Panc1 (cell line): Measurements from ENCODE around the gene TNRC6C. TPM values are rescaled to one million over a fixed set of nuclear protein-coding genes. Genes with fewer than 3 reads are reported as not detected.

Source experiments
- ATAC-seq: fragments of 200-7000 bp; cut with Tn5 transposase; 2 replicates; pipeline ENCODE4 v1.9.1; 2020; ENCODE audit warnings: mild to moderate bottlenecking, moderate library complexity
- BruUV-seq: library from RNA; stranded (reverse); fragments of 400-500 nt; replicated peaks from 2 replicates; lab custom pipeline; 2021; lab: Mats Ljungman, UMichigan
- CTCF ChIA-PET: fragments of 300-600 bp; sonication (Branson Sonifier 250); formaldehyde crosslinking; loops from one replicate; lab custom pipeline; 2022; ENCODE audit warnings: antibody characterized with exemption; lab: Charles Lee
- POLR2A ChIA-PET: fragments of 300-600 bp; sonication (Branson Sonifier 250); formaldehyde crosslinking; loops from one replicate; lab custom pipeline; 2022; ENCODE audit warnings: antibody characterized with exemption; lab: Charles Lee
- DNase-seq: peaks from one replicate; pipeline ENCODE4 v3.0.0-alpha.2; 2010; ENCODE audit warnings: low read depth, low spot score
- H3K27ac ChIP-seq: 2 replicates; pipeline ENCODE4 v1.5.1; 2011; ENCODE audit warnings: mild to moderate bottlenecking, low read length, inconsistent platforms
- H3K27me3 ChIP-seq: fragments of 200-500 bp; sonication (Bioruptor generic); 2 replicates; pipeline ENCODE4 v1.6.0; 2014; ENCODE audit warnings: low read length, inconsistent platforms; ENCODE audit not compliant: control insufficient read depth, insufficient read depth
- H3K36me3 ChIP-seq: fragments of 200-500 bp; sonication (Bioruptor generic); 2 replicates; pipeline ENCODE4 v1.5.1; 2014; ENCODE audit warnings: inconsistent platforms, mild to moderate bottlenecking, low read length, moderate library complexity; ENCODE audit not compliant: control insufficient read depth, insufficient read depth
- H3K4me1 ChIP-seq: 2 replicates; pipeline ENCODE4 v1.5.1; 2011; ENCODE audit warnings: inconsistent platforms, mild to moderate bottlenecking, low read length, moderate library complexity; ENCODE audit not compliant: control insufficient read depth, insufficient read depth
- H3K4me3 ChIP-seq, 2 experiments: 2 replicates each; pipeline ENCODE4 v1.5.1; 2011 to 2012; ENCODE audit warnings: low read depth in 2 of 2, low read length in 2 of 2, mild to moderate bottlenecking in 2 of 2, inconsistent platforms in 1 of 2, moderate library complexity in 1 of 2
- H3K9me3 ChIP-seq: fragments of 200-500 bp; sonication (Bioruptor generic); 2 replicates; pipeline ENCODE4 v1.5.1; 2014; ENCODE audit warnings: low read depth, mild to moderate bottlenecking, inconsistent platforms, low read length, moderate library complexity; ENCODE audit not compliant: control insufficient read depth, insufficient read depth
- POLR2AphosphoS5 ChIP-seq: IDR thresholded peaks from 2 replicates; pipeline ENCODE4 v1.6.1; 2012; ENCODE audit warnings: mild to moderate bottlenecking, low read depth, low read length, moderate library complexity
- SIN3A ChIP-seq: IDR thresholded peaks from 2 replicates; pipeline ENCODE4 v1.6.1; 2012; ENCODE audit warnings: low read depth, mild to moderate bottlenecking, low read length, moderate library complexity, borderline replicate concordance; ENCODE audit not compliant: insufficient read depth
- TCF7L2 ChIP-seq: IDR thresholded peaks from 2 replicates; pipeline ENCODE4 v1.6.1; 2011; ENCODE audit warnings: mild to moderate bottlenecking, low read depth, low read length, inconsistent platforms
- in situ Hi-C: cut with HindIII; loops from 2 replicates; pipeline ENCODE4 v1.10.0; 2016; ENCODE audit warnings: low sequenced_read_pairs, low pct_unique_long_range_greater_than_20kb
- intact Hi-C: fragments of 100-400 bp; cut with micrococcal nuclease; formaldehyde crosslinking; loops from one replicate; pipeline ENCODE4 v1.10.0; 2022; ENCODE audit not compliant: unreplicated experiment
- total RNA-seq: library from RNA; stranded (reverse); gene quantifications from one replicate; pipeline ENCODE4 v1.2.1, GENCODE V29; 2021; ENCODE audit not compliant: unreplicated experiment
- TF ChIP-seq, protein P1 (sequence below): fragments of 450-650 bp; IDR thresholded peaks from 2 replicates; pipeline ENCODE4 v1.5.1; 2017; ENCODE audit warnings: mild to moderate bottlenecking
- TF ChIP-seq, protein P2 (sequence below), 2 experiments: IDR thresholded peaks; 2 replicates each; pipeline ENCODE4 v1.6.1; 2011 to 2012; ENCODE audit warnings: low read depth in 2 of 2, control low read depth in 1 of 2, low read length in 1 of 2, mild to moderate bottlenecking in 1 of 2, moderate library complexity in 1 of 2; ENCODE audit not compliant: insufficient read depth in 1 of 2

The TNRC6C gene
- total RNA-seq, 1 experiment from 2014 or later: 10.1 TPM

DNA sequence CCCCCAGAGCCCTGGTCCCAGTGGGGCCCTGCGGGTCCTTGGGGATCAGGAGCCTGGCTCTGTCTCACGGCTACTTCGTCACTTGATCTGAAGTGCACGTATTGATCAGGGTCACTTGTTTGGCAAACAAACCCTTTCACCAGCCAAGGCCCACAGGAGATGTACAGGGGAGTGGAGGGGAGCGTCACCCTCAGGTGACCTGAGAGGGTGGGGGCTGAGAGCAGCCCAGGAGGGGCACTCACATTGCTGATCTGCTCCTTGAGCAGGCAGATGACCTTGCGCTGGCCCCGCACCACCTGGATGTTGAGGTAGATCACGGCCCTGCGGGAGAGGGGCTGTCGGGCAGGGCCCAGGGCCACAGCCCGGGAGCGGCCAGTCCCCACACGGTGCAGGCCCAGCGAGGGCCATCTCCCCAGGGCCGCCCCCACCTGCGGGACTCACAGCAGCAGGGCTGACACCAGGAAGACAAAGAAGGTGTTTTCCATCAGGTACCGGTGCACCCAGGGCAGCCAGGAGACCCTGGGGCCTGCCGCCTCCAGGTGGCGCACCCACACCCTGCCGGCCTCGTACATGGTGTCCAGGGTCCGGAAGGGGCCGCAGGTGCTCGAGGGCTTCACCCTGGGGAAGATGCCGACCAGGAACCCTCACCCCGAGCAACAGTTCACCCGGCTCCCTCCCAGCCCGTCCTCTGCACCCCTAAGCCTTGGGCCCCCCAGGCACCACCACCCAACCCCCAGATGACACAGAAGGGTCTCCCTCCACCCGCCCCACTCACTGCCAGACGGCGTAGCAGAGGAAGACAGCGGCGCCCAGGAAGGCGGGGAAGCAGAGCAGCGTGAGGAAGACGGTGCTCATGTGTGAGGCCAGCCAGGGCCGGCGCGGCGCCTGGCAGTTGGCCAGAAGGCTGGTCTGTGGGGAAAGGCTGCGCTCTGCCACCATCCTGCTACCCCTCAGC lies 158.8 kb downstream of the TNRC6C start:
- no peaks in the 10 kb centered on the region; the same call in 1 of the 2 replicates for H3K4me1 ChIP-seq
- intact Hi-C loops: no loop called here
- no peak for DNase-seq
- no peaks in the 10 kb centered on the region for H3K9me3 ChIP-seq
- H3K27me3 ChIP-seq: no peaks in the 10 kb centered on the region
- TF ChIP-seq, protein P1, sequence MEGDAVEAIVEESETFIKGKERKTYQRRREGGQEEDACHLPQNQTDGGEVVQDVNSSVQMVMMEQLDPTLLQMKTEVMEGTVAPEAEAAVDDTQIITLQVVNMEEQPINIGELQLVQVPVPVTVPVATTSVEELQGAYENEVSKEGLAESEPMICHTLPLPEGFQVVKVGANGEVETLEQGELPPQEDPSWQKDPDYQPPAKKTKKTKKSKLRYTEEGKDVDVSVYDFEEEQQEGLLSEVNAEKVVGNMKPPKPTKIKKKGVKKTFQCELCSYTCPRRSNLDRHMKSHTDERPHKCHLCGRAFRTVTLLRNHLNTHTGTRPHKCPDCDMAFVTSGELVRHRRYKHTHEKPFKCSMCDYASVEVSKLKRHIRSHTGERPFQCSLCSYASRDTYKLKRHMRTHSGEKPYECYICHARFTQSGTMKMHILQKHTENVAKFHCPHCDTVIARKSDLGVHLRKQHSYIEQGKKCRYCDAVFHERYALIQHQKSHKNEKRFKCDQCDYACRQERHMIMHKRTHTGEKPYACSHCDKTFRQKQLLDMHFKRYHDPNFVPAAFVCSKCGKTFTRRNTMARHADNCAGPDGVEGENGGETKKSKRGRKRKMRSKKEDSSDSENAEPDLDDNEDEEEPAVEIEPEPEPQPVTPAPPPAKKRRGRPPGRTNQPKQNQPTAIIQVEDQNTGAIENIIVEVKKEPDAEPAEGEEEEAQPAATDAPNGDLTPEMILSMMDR: peak; percentile 86; the same call in 1 of the 2 replicates
- TF ChIP-seq POLR2AphosphoS5 (no peak), SIN3A (no peak), TCF7L2 (no peak)
- TF ChIP-seq, protein P2, sequence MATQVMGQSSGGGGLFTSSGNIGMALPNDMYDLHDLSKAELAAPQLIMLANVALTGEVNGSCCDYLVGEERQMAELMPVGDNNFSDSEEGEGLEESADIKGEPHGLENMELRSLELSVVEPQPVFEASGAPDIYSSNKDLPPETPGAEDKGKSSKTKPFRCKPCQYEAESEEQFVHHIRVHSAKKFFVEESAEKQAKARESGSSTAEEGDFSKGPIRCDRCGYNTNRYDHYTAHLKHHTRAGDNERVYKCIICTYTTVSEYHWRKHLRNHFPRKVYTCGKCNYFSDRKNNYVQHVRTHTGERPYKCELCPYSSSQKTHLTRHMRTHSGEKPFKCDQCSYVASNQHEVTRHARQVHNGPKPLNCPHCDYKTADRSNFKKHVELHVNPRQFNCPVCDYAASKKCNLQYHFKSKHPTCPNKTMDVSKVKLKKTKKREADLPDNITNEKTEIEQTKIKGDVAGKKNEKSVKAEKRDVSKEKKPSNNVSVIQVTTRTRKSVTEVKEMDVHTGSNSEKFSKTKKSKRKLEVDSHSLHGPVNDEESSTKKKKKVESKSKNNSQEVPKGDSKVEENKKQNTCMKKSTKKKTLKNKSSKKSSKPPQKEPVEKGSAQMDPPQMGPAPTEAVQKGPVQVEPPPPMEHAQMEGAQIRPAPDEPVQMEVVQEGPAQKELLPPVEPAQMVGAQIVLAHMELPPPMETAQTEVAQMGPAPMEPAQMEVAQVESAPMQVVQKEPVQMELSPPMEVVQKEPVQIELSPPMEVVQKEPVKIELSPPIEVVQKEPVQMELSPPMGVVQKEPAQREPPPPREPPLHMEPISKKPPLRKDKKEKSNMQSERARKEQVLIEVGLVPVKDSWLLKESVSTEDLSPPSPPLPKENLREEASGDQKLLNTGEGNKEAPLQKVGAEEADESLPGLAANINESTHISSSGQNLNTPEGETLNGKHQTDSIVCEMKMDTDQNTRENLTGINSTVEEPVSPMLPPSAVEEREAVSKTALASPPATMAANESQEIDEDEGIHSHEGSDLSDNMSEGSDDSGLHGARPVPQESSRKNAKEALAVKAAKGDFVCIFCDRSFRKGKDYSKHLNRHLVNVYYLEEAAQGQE (IDR thresholded peaks at IDR 0.05; ENCODE audit: insufficient read depth in 1 of 2, low read depth in 2 of 2, low read length in 1 of 2): no peak
- CTCF ChIA-PET: interaction anchor here (0.5 kb wide), 1 partner anchor 71 kb away, joined by 3 read pairs; no protein-coding TSS in a partner anchor
- POLR2A ChIA-PET: no interaction called here
- no peak overlapping the region for H3K27ac ChIP-seq
- peak; percentile 55 for ATAC-seq
- BruUV-seq: no TSS peak
- H3K36me3 ChIP-seq: no peaks in the 10 kb centered on the region
- H3K4me3 ChIP-seq: no peak overlapping the region
- in situ Hi-C loops: no loop called here

GRCh38 chr17:78118801-78119241 lies 160.3 kb downstream of the TNRC6C start:
- Histone ChIP-seq H3K36me3 (no peaks in the 10 kb centered on the region), H3K9me3 (no peaks in the 10 kb centered on the region), H3K4me1 (no peaks in the 10 kb centered on the region), H3K27me3 (no peaks in the 10 kb centered on the region), H3K4me3 (no peak overlapping the region), H3K27ac (no peak overlapping the region)
- DNase-seq (no peak), ATAC-seq (no peak)
- intact Hi-C loops (no loop called here), in situ Hi-C loops (no loop called here)
- TF ChIP-seq, protein P2 (IDR thresholded peaks at IDR 0.05; ENCODE audit: insufficient read depth in 1 of 2, low read depth in 2 of 2, low read length in 1 of 2): no peak
- no peak for TF ChIP-seq SIN3A
- TF ChIP-seq, protein P1: no peak
- no peak for TF ChIP-seq POLR2AphosphoS5
- TF ChIP-seq TCF7L2: no peak
- CTCF ChIA-PET: interaction anchor here (0.6 kb wide), 1 partner anchor 56 kb away, joined by 3 read pairs; no protein-coding TSS in a partner anchor
- POLR2A ChIA-PET: no interaction called here
- no TSS peak for BruUV-seq
